ENCODE results near the gene SYCP2L.

Gene SYCP2L

DNA sequence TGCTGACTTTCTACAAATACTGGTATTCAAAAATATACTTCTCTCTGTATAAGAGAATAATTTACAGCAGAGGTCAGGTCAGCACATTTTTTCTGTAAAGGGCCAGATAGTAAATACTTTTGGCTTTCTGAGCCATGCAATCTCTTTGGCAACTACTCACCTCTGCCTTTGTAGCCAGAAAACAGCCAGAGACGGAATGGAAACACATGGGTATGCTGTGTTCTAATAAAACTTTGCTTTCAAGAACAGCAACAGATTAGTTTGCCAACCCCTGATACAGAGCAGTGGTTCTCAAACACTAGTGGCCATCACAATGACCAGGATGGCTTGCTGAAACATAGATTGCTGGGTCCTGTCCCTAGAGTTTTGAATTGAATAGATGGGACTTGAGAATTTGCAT is 46.3 kb downstream of the SYCP2L start:
- TF ChIP-seq, protein P1, sequence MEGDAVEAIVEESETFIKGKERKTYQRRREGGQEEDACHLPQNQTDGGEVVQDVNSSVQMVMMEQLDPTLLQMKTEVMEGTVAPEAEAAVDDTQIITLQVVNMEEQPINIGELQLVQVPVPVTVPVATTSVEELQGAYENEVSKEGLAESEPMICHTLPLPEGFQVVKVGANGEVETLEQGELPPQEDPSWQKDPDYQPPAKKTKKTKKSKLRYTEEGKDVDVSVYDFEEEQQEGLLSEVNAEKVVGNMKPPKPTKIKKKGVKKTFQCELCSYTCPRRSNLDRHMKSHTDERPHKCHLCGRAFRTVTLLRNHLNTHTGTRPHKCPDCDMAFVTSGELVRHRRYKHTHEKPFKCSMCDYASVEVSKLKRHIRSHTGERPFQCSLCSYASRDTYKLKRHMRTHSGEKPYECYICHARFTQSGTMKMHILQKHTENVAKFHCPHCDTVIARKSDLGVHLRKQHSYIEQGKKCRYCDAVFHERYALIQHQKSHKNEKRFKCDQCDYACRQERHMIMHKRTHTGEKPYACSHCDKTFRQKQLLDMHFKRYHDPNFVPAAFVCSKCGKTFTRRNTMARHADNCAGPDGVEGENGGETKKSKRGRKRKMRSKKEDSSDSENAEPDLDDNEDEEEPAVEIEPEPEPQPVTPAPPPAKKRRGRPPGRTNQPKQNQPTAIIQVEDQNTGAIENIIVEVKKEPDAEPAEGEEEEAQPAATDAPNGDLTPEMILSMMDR (IDR thresholded peaks at IDR 0.05; ENCODE audit: control insufficient read depth, insufficient read depth, low read depth, low read length, missing control alignments), result no peak
- DNase-seq (ENCODE audit: low read depth), result no peak
- H3K4me3 ChIP-seq (ENCODE audit: control insufficient read depth, low read depth, low read length), result no peak overlapping the region

DNA sequence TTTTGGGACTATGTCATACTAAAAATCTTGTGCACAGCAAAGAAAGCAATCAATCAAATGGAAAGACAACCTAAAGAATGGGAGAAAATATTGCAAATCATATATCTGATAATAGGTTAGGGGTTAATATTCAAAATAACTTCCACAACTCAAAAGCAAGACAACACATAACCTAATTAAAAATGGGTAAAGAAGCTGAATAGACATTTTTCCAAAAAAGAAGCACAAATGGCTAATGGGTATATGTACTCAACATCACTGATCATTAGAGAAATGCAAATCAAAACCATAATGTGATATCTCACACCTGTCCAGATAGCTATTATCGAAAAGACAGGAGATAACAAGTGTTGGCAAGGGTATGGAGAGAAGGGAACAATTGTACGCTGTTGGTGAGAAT is 53.0 kb downstream of the SYCP2L start:
- no peak overlapping the region for H3K4me3 ChIP-seq (ENCODE audit: control insufficient read depth, low read depth, low read length)
- DNase-seq (ENCODE audit: low read depth), result no peak
- TF ChIP-seq, protein P1 (IDR thresholded peaks at IDR 0.05; ENCODE audit: control insufficient read depth, insufficient read depth, low read depth, low read length, missing control alignments), result no peak

DNA sequence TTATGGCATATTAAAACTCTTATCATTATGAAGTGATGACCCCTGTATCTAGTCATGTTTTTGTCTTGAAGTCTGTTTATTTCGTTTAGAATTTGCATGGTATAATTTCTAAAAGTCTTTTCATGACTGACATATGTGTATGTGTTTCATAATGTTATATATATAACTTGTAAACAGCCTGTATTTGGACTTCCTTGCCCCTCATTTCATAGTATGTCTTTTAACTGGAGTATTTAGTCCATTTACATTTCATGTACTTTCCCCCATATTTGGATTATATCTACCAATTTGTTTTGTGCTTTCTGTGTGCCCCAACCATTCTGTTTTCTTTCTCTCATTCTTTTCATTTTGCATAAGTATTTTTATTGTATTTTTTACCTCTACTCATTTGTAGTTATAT is 59.0 kb downstream of the SYCP2L start:
- no peak for DNase-seq (ENCODE audit: low read depth)
- TF ChIP-seq, protein P1 (IDR thresholded peaks at IDR 0.05; ENCODE audit: control insufficient read depth, insufficient read depth, low read depth, low read length, missing control alignments), result no peak
- H3K4me3 ChIP-seq (ENCODE audit: control insufficient read depth, low read depth, low read length), result no peak overlapping the region

DNA sequence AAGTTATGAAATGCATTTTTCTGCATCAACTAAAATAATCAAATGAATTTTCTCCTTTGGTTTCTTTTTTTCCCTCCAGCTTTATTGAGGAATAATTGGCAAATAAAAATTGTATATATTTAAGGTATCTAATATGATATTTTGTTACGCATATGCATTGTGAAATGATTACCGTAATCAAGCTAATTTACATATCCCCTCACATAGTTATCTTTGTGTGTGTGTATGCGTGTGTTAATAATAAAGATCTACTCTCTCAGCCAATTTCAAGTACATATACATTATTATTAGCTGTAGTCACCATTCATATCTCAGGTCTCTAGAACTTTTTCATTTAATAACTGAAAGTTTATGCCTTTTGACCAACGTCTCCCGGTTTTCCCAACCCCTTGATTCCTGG is 61.1 kb downstream of the SYCP2L start:
- no peak for DNase-seq (ENCODE audit: low read depth)
- TF ChIP-seq, protein P1 (IDR thresholded peaks at IDR 0.05; ENCODE audit: control insufficient read depth, insufficient read depth, low read depth, low read length, missing control alignments), result no peak
- H3K4me3 ChIP-seq (ENCODE audit: control insufficient read depth, low read depth, low read length), result no peak overlapping the region

DNA sequence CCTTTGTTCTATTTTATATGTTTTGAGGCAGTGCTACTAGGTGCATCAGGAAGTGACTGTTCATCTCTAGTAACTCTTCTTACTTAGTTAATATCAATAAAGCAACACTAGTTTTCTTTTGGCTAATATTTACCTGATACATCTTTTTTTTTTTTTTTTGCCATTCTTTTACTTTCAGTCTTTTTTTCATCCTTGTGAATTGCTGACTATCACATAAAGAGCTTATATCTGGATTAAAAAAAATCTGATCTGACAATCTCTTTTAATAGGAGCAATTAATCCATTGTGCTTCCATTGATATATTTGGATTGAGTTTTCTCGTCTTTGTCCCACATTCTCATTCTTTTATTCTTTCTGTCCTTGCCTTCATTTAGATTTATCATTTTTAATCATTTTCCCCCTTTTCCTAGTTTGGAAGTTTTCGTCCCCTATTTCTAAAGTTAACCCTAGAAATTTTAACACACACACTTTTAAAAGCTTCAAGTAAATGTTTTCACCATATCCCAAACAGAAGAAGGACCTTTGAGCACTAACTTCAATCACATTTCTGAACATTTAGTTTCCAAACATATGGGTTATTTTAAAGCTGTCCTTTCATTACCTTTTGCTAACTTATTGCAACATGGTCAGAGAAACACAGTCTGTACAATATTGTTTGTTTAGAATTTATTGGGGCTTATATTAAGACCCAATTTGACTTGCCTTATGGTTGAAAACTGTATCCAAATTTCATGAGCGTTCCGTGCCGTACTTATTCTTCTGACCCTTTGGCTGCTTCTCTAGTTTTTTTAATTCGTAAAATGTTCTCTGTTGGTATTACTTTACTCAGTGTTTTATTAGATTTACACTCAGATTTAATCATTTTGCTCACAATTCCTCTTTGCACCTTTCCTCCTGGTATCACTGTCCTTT is 63.0 kb downstream of the SYCP2L start:
- TF ChIP-seq, protein P1 (IDR thresholded peaks at IDR 0.05; ENCODE audit: control insufficient read depth, insufficient read depth, low read depth, low read length, missing control alignments), result no peak
- no peak overlapping the region for H3K4me3 ChIP-seq (ENCODE audit: control insufficient read depth, low read depth, low read length)
- DNase-seq (ENCODE audit: low read depth), result no peak

DNA sequence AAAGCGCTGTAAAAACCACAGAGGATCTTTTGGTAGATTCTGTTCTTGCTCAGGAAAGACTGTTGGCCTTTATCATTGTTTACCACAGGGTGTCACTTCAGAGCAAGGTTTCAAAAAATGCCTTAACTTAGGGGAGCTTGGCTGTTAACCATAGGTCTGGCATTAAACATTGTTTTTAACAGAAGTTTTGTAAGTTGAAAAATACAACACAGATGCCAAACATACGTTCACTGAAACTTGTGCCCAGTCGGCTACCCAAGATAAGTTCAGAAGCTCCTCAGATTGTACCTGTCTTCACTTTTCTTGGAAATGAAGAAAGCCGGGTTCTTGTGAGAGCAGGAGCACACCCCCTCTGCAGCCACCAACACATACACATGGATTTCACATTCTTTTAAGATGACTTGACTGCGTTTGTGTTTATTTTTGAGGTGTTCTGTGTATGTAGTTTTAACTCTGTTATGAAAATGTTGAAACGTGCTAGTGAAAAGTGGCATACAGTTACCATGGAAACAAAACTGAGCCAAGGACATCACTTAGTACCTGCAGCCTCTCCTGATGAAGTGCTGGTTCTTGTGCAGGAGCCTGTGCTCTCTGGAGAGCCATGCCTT is 64.9 kb downstream of the SYCP2L start:
- no peak overlapping the region for H3K4me3 ChIP-seq (ENCODE audit: control insufficient read depth, low read depth, low read length)
- TF ChIP-seq, protein P1 (IDR thresholded peaks at IDR 0.05; ENCODE audit: control insufficient read depth, insufficient read depth, low read depth, low read length, missing control alignments), result peak; percentile 66
- DNase-seq (ENCODE audit: low read depth), result peak; percentile 27

Data from AG09309 (cell line).